HPDE6-E6E7 (cell line): ENCODE measurements around the gene HNRNPH2.

Experiments
- DNase-seq: peaks from one replicate; pipeline ENCODE4 v3.0.0; 2011; ENCODE audit warnings: missing footprints; ENCODE audit errors: extremely low spot score

The HNRNPH2 gene

GRCh38 chrX:101397779-101398178, 10.2 kb upstream of the HNRNPH2 start:
- DNase-seq, result no peak

GRCh38 chrX:101398694-101399093, 9.3 kb upstream of the HNRNPH2 start:
- DNase-seq, result no peak

- no peak for DNase-seq
These were observed 8.2 kb upstream of the HNRNPH2 start for GRCh38 chrX:101399825-101400224.

- no peak for DNase-seq
These were observed 765 bp upstream of the HNRNPH2 start for GRCh38 chrX:101407167-101407747.

GRCh38 chrX:101408532-101408841, 465 bp downstream of the HNRNPH2 start:
- DNase-seq, result no peak

GRCh38 chrX:101409043-101409442, 1.0 kb downstream of the HNRNPH2 start:
- no peak for DNase-seq

GRCh38 chrX:101410461-101410860, 2.4 kb downstream of the HNRNPH2 start:
- DNase-seq, result no peak

GRCh38 chrX:101411984-101412383, 4.0 kb downstream of the HNRNPH2 start:
- no peak for DNase-seq

- peak; percentile 10 for DNase-seq
These were observed 7.4 kb downstream of the HNRNPH2 start for GRCh38 chrX:101415180-101416145.

GRCh38 chrX:101416691-101417090, 8.7 kb downstream of the HNRNPH2 start:
- no peak for DNase-seq

GRCh38 chrX:101417190-101417589, 9.2 kb downstream of the HNRNPH2 start:
- DNase-seq, result no peak

- DNase-seq, result no peak
These were observed 10.2 kb downstream of the HNRNPH2 start for GRCh38 chrX:101417981-101418841.

GRCh38 chrX:101419489-101419888, 11.5 kb downstream of the HNRNPH2 start:
- DNase-seq, result no peak

GRCh38 chrX:101427954-101428353, 19.9 kb downstream of the HNRNPH2 start:
- no peak for DNase-seq

- no peak for DNase-seq
These were observed 21.9 kb downstream of the HNRNPH2 start for GRCh38 chrX:101429934-101430333.

- DNase-seq, result no peak
These were observed 22.5 kb downstream of the HNRNPH2 start for GRCh38 chrX:101430457-101431078.

GRCh38 chrX:101442085-101442484, 34.1 kb downstream of the HNRNPH2 start:
- DNase-seq, result no peak

GRCh38 chrX:101449279-101449678, 41.3 kb downstream of the HNRNPH2 start:
- no peak for DNase-seq

- no peak for DNase-seq
These were observed 42.1 kb downstream of the HNRNPH2 start for GRCh38 chrX:101450085-101450484.

GRCh38 chrX:101450961-101451360, 42.9 kb downstream of the HNRNPH2 start:
- DNase-seq, result no peak

GRCh38 chrX:101452056-101452455, 44.0 kb downstream of the HNRNPH2 start:
- DNase-seq, result no peak

- no peak for DNase-seq
These were observed 52.6 kb downstream of the HNRNPH2 start for GRCh38 chrX:101460669-101461068.
